HG03520 (cell line): ENCODE measurements around the gene HOXD10.

Experiments used
- ATAC-seq: cut with Tn5 transposase; IDR thresholded peaks from one replicate; pipeline ENCODE4 v1.9.1; 2021; ENCODE audit warnings: mild to moderate bottlenecking, moderate library complexity; ENCODE audit not compliant: unreplicated experiment

HOXD10 gene

DNA sequence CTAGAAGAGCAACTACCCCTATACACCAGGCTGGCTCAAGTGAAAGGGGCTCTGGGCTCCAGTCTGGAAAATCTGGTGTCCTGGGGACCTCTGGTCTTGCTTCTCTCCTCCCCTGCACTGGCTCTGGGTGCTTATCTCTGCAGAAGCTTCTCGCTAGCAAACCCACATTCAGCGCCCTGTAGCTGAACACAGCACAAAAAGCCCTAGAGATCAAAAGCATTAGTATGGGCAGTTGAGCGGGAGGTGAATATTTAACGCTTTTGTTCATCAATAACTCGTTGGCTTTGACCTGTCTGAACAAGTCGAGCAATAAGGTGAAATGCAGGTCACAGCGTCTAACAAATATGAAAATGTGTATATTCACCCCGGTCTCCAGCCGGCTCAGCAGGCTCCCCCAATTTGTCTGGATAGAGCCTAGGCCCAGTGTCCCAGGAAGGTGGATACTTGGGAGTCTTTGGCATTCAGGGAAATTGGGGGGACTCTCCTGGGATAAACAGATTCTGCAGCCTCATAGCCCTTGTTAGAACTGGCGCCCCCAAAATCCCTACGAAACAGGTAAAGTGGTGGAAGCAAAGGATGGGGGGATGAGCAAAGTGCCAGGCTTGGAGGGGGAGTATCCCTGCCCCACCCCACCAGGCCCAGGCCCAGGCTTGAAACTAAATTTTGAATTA, 32.3 kb downstream of the HOXD10 start:
- no peak for ATAC-seq

DNA sequence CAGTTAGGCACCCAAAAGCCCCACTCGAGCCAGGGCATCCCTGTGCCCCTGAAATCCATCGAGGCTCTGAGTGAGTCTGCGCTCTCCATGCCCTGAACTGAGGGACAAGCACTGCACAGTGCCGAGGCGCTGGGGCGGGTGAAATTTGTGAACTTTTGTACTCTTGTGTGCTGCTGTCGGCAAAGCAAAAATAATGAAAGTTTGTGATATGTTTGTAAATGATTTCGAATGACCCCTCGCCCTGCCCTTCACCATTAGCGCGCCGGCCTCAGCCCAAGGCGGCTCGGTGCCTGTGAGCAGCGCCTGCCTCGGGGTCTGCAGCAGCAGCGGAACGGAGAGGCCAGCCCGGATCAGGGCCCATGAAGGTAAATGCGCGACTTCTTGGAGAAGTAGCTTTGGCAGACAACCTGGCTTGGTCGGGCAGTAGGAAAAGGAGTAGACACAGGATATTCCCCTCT, 32.9 kb downstream of the HOXD10 start:
- no peak for ATAC-seq

DNA sequence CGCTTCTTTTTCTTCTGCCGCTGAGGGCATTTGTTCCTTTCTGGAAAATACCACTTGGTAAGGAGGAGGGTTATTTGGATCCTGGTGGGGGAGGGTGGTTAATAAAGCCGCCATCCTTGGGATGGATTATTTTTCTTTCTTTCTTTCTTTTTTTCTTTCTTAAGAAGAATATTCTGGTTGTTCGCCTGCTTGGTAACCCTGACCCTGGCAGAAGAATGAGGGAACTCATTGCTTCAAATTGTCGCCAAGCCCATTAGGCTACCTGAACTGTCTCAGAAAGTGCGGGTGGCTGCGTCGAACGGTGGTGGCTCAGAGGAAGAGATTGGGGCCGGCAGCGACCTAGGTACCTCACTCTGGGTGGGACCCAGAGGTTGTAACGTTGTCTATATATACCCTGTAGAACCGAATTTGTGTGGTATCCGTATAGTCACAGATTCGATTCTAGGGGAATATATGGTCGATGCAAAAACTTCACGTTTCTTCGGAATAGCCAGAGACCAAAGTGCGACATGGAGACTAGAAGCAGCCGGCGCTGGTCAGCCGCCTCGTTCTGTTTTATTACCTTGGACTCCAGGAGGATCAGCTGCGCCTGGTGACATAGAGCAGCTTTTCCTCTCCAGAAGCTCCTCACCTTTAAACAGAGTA, 33.5 kb downstream of the HOXD10 start:
- no peak for ATAC-seq

DNA sequence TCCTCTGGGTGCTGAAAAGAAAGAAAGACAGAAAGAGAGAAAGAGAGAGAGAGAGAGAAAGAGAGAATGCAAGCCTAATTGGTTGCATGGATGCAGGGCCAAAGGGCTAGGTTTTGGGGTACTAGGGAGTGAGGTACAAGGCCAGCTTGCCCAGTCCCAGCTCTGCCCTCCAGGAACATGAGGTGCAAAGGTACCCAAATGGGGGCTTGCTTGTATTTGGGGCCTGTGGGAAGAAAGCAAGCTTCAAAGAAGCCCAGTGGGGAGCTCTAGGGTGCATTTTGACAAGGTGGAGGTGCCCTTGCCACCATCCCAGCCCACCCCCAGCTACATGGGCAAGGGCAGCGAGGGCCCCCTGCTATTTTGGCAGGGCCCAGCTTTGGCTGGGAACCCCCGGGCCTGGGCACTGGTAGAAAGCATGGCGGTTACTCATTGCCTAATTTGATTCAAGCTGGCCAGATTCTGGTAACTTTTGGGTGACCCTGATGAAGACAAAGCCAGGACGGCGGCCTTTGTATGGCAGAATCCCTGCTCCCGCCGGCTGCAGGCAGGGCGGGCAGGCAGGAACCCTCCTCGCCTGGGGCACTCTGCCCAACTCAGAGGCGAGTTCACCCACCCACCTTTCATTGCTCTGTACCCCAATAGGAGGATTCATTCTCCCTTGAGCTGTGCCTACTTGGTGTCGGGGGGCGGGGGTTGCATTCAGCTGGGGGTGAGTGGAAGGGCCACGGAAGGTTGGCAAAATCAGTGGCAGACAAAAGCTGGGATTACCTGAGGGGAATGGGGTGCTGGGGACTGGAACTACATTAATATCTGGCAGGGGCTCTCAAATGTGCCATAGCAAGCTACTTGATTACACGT, 34.2 kb downstream of the HOXD10 start:
- ATAC-seq = no peak

DNA sequence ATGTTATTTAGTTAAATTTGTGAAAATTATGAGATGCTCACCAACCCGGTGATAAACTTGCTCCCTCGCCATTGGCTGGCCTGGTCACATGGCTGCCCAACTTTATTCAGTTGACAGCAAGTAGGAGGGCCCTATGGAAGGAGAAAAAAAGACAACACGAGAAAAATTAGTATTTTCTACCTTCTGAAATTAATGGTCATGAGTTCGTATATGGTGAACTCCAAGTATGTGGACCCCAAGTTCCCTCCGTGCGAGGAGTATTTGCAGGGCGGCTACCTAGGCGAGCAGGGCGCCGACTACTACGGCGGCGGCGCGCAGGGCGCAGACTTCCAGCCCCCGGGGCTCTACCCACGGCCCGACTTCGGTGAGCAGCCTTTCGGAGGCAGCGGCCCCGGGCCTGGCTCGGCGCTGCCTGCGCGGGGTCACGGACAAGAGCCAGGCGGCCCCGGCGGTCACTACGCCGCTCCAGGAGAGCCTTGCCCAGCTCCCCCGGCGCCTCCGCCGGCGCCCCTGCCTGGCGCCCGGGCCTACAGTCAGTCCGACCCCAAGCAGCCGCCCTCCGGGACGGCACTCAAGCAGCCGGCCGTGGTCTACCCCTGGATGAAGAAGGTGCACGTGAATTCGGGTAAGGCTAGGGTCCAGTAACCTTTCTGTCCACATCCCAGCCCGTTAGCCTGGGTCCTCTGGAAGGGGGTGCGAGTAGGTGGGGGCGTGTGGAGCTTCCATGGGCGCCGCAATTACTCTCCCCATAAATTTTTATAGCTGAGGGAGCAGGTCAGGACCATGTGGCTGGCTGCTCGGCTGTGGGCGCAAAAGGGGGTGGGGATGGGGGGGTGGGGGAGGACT, 35.1 kb downstream of the HOXD10 start, which contains the start of gene HOXD4:
HOXD4 (plus strand) TSS at position 109 of the 846 bp plus-strand sequence; CDS start at position 193, 84 bp downstream.
- no peak for ATAC-seq

DNA sequence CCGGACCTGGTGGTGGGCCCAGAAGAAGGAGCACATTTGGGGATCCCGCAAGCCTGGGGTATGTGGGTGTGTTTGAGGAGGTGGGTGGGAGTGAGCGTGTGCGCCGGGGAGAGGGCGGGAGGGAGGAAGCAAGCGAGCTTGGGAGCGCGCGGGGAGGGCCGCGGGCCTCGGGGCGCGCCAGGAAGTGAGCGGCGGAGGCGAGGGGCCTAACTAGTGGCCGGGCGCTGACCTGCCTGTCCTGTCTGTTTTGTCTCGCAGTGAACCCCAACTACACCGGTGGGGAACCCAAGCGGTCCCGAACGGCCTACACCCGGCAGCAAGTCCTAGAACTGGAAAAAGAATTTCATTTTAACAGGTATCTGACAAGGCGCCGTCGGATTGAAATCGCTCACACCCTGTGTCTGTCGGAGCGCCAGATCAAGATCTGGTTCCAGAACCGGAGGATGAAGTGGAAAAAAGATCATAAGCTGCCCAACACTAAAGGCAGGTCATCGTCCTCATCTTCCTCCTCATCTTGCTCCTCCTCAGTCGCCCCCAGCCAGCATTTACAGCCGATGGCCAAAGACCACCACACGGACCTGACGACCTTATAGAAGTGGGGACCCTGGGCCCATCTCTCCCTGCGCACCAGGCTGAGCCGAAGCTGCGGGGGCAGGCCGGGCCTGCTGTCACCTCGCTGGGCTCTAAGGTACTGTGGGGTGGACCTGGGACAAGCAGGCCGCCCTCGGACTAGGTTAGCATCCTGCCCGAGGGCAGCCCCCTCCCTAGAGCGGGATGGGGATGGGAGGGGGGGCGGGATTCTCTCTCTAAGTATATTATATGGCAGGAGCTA, 36.0 kb downstream of the HOXD10 start:
- ATAC-seq = no peak

DNA sequence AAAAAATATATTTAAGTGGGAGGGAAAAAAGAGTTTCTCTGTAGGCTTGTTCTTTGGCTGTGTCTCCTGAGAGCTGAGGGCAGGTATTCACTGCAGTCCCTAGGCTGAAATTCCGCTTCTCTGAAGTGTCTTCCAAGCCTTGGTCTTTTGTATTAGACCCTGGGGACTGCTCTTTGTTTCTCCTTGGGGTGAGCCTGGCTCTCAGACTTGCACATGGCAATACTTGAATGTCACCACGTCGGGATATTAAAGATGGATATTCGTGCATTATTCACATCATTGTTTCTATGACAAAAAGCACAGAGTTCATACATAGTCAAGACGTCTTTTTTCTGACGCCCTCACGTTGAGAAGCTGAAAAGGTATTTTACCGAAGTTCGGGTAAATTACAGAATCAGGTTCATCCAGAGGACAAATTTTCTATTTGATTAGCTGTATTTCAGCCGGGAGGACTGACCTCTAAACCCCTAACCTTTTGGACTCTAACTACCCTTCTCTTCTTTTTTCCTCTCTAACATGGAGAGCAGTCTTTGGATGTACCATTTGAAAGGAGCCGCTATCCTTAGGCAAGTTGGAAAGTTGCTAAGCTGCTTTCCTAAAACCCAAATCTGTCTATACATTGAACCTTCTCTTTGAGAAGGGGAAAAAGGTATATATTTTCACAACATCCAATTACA, 38.1 kb downstream of the HOXD10 start:
- ATAC-seq = no peak

DNA sequence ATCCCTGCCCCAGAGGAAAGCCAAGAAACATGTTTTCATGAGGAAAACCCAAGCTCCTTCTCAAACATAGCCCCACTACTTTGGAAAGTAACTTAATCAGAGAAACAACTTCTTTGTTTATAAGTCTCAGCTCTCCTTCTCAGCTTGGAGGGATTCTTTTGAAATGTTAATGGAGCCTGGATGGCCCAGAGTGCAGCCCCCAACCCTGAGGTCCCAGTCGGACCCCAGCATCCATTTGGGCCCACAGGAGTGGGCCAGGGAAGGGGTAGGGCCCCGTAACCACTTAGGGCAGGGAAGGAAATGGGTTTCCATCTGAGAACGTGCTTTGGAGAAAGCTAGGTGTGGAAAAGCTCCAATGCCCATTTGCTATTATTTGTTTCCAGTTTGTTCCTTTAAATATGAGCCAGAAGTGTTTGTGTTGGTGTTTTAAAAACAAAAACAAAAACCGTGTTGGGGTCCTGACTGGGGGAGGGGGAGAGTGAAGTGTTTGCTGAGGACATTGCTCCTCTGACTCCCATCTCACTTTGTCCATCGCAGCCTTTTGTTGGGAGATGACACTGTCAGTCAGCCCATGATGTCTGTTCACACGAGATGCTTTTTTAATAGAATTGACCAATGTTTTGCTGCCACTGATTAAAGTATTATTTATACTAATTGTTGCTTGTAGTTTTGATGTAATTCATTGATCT, 38.9 kb downstream of the HOXD10 start:
- no peak for ATAC-seq

DNA sequence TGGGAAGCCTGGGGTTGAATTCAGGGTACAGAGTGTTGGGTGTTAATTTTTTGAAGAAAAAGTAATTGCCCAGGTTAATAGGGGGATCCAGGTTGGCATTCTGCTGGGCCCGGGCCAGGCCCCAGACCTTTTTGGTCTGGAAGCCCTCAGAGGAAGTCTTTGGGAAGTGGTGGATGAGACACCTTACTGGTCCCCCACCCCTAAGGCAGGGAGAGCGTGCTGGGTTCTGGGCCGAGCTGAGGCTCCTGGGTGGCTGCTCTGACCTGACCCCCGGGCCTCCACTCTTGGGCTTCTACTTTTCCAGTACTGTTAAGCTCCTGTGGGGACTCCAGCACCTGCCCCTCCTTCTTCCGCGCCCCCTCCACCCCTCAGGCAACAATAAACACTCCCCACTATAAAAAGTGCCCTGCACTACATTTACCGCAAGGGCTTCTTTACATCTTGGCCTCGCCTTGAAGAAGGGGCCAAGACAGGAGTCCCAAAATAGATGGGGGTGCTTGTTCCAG, 39.8 kb downstream of the HOXD10 start:
- ATAC-seq = no peak

DNA sequence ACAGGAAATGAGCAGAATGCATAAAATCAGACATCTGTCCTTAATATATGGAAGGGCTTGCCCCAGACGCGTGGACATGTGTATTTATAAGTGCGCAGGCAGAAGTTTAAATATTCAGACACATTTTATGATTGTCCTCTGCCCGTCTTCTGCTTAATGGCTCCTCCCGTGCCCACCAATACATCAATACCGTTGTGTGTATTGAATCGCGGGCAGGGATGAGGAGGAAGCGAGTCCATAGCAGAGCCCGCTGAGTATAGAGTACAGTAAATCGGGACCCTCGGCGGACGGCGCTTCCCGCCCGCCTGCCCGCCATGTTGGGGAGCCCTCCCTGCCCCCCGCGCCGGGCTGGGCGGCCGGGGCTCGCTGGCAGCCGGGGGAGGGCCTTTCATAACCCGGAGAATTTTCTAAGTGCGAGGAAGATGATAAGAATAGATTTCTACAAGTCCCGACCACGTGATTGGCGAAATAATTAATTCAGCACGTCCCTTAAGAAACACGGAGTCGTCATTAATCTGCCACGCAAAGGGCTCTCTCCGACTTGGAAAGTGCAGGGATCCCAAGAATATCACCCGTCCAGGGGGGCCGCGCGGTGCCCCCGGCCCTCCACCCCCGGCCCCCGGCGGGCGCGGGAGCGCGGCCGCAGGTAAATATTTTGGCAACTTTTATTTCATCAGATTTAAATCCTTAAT, 40.4 kb downstream of the HOXD10 start, which contains the start of gene HOXD3:
HOXD3 (plus strand) TSS at position 501 of the 692 bp plus-strand sequence. CDS start 11,808 bp downstream, outside the sequence.
- ATAC-seq = no peak

DNA sequence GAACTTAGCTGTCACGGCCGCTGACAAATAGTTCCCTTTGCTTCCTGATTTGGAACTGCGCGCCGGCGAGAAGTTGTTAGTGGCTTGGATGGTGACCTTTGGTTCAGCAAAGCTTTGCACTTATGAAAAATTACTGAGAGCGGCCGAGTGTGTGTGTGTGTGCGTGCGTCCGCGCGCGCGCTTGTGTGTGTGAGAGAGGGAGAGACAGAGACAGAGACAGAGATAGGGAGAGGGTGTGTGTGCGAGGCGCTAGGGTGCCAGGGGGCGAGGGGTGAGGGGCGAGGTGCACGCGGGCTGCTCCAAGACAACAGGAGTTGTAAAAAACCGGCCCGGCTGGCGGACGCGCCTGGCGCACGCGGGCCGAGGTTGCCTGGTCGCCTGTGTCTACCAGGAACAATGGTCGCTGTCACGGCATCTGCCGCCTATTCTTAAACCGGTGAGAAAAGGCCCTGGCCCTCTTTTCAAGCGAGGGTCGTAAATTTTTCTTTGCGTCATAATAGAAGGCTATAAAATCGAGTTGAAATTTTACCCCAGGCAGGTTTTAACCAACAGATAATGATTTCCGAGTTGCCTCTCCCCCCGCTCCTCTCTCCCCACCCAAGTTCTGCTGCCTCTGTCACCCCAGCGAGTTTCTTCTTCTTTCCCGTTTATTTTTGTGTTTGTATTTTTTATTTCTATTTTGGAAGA, 41.1 kb downstream of the HOXD10 start:
- ATAC-seq = no peak

DNA sequence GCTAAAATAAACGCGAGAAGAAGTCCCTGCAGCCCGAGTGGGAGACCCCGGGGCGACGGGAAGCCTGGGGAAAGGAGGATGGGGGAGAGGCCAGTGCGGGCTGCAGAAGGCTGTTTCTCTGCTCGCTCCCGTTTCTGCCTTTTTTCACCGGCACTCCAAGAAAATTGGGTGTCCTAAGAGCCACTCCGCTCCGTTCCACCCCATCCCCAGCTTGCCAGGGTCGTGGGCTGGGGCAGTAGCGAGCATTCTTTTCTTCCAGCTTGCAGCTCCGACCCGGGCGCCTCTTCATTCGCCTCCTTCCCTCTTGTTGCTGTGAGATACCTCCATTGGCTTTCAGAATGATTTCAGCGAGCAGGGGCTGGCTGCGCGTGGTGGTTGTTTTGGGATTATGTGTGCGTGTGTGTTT, 41.6 kb downstream of the HOXD10 start:
- no peak for ATAC-seq

DNA sequence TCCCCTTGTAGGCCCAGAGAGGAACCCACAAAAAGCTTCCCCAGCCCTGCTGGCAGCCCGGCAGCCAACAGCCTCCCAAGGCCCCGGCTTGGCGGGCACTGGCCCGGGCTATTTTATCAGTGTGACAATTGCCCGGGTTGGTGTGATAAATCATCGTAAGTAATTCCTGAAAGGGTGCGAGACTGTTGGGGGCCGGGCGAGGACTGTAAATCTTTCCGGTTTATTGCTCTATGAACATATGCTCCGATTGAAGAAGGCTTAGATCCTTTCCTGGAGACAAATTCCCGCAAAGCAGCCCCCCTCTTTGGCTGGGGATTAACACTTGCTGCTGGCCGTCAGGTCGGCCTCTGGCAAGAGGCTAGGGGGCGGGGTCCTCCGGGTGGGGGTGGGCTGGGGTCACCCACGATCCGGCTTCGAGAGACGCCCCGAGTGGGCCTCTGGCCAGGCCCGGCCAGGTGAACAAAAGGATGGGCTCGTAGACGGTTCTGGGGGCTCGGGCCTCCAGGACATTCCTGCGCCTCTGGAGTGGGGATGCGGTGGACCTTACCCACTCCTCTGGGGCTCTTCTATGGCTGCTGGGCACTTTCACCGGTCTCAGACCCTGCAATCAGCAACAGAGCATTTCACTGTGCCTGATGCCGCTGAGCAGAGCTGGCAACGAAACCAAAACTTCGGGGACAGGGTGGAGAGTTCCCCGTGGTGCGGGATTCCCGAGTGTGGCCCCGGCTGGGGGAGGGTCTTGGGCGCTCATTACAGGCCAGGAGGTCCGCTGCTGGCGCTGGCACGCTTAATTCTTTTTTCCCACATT, 42.5 kb downstream of the HOXD10 start:
- no peak for ATAC-seq

DNA sequence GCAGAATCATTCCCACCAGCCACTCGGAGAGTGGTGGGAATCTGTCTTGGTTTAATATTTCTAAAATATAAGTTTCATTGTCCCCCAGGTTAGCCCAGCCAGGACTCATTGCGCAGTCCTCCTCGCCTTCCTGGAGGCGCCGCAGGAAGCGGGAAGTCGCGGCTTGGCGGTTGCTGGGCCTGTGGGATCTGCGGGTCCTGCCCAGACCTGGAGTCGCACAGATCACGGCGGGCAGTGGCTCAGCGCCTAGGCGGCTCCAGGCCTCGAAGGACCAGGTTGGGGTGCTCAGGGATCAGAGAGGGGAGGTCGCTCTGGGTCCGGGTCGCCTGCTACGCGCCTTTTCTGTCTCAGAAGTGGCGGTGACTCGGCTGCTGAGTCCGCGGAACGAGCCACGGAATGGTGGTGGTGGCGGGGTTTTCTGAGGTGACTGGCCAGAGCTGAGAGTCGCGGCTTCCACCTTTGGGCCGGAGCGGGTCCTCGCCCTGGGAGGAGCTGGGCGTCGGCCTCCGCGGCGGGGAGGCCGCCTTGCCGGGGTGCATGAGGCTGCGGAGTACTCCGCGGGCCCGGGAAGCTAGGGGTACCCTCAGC, 43.2 kb downstream of the HOXD10 start:
- no peak for ATAC-seq

DNA sequence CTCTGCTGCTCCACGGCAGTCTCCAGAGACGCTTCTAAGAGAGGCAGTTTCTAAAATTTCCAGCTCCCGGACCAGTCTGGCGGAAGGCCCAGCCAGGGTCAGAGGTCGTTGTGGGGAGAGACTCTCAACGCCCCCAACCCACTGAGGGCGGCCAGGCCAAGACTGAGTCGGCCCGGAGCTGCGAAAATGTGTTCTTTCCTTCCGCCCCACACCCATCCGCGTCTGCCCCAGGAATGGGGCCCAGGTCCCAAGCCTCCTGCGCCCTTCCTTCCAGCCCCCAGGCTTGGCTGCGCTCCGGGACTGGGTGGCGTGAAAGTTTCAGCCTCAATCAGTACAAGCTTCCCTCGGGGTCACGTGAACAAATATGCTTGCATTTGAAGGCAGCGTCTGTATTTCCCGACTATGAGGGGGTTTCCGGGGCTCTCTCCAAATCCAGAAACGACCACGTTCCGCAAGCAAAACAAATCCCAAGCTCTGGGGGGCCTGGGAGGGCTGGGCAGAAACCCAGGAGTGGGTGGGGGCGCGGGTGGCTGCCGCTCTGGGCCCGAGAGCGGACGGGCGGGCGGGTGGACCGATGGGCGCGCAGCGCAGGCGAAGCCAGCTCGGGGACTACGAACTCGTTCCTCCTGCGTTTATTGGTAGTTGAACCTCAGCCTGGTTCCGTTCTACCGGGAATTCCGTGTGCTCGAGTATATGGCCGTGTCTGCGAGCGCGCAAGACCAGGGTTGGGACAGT, 43.8 kb downstream of the HOXD10 start:
- no peak for ATAC-seq
